Muscle of leg (tissue), 16 donors: Measurements from ENCODE around the gene ACRV1. TPM values are rescaled to one million over a fixed set of nuclear protein-coding genes. Genes with fewer than 3 reads are reported as not detected.
"Not testable (repeated sequence)": the region's sequence is repeated elsewhere in the genome, so short reads cannot be mapped to it uniquely, and the experiment has no call there.

ENCODE experiments used
- DNase-seq: peaks from one replicate; pipeline ENCODE4 v3.0.0; 2013
- H3K27ac ChIP-seq: one replicate; pipeline ENCODE4 v1.5.1; 2013; ENCODE audit warnings: mild to moderate bottlenecking, low read length, control low read depth
- H3K27me3 ChIP-seq: one replicate; pipeline ENCODE4 v1.6.1; 2013; ENCODE audit warnings: low read length; ENCODE audit not compliant: control insufficient read depth, insufficient read depth
- H3K36me3 ChIP-seq: one replicate; pipeline ENCODE4 v1.6.1; 2013; ENCODE audit warnings: low read length; ENCODE audit not compliant: control insufficient read depth, insufficient read depth
- H3K4me1 ChIP-seq: one replicate; pipeline ENCODE4 v1.6.1; 2013; ENCODE audit warnings: low read length; ENCODE audit not compliant: control insufficient read depth, insufficient read depth
- H3K4me3 ChIP-seq: one replicate; pipeline ENCODE4 v1.5.1; 2013; ENCODE audit warnings: low read length, control low read depth
- H3K9me3 ChIP-seq: replicated peaks from 2 replicates; pipeline ENCODE4 v1.6.1; 2013; ENCODE audit warnings: low read depth, low read length; ENCODE audit not compliant: control insufficient read depth
- WGBS: methylation state at CpG from one replicate; pipeline ENCODE4 v1.1.5; 2013; ENCODE audit warnings: missing lambda C conversion rate; ENCODE audit not compliant: insufficient coverage; 5-methylcytosine and 5-hydroxymethylcytosine counted together
- long read RNA-seq, 11 donors: transcript quantifications; one replicate each; lab custom pipeline, GENCODE V29; 2026
- polyA plus RNA-seq, 8 donors: library from polyadenylated mRNA; unstranded; fragments of 120-200 nt; gene quantifications; one replicate each; pipeline versions ENCODE4 v1.2.1 to v1.2.3, GENCODE V29; 2013; ENCODE audit warnings: inconsistent platforms in 1 of 8, low replicate concordance in 1 of 8; ENCODE audit not compliant: insufficient read length in 8 of 8, insufficient read depth in 1 of 8
- total RNA-seq: library from RNA; stranded (reverse); fragments of 120-200 nt; gene quantifications from one replicate; pipeline ENCODE4 v1.2.4, GENCODE V29; 2013

The ACRV1 gene
- not detected for total RNA-seq
- under 1 TPM; 0.26 to 0.78 (median 0.37) TPM for polyA plus RNA-seq
- long read RNA-seq, donor 1, result 0 reads
- long read RNA-seq, donor 2, result 0 reads
- long read RNA-seq, donor 3, result 0 reads
- long read RNA-seq, donor 4, result 0 reads
- long read RNA-seq, donor 5, result 0 reads
- long read RNA-seq, donor 6, result 0 reads
- long read RNA-seq, donor 7, result 0 reads
- long read RNA-seq, donor 8, result 0 reads
- long read RNA-seq, donor 9, result 0 reads
- long read RNA-seq, donor 10, partial matches to known transcripts, result 32 of 37 reads
- long read RNA-seq, donor 10, other reads (novel, unspliced or antisense), result 5 of 37 reads
- long read RNA-seq, donor 11, result 0 reads

DNA sequence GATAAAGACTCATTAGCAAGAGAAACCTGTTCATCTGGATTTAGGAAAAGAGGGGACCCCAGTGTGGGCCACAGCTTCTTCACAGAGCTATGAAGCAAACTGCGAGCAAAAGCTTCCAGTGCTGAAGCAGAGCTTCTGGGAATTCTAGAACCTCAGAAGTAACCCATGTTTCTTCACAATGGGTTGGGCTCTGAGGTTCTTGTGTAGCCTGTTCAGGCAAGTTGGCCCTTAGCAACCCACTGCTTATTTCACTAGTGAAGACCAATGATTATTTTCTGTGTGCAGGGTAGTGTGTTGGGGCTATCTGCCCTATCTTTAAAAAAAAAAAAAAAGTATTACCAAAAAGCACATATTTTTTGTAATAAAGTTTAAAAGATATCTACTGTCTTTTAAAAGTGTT, at the start of gene ACRV1:
Gene ACRV1, minus strand, starts transcription at position 101 of the 400 bp plus-strand sequence. Its CDS starts 67 bp downstream, at position 34.
- no peak within 1 kb of the TSS for H3K4me3 ChIP-seq
- no peaks in the 10 kb centered on the region for H3K4me1 ChIP-seq
- peaks cover 9% of the 10 kb centered on the region for H3K36me3 ChIP-seq
- WGBS, result 83% methylated on average over 1 of the region's 1 CpG
- DNase-seq, result no peak
- H3K27ac ChIP-seq, result no peak within 1 kb of the TSS
- H3K9me3 ChIP-seq, result no peaks in the 10 kb centered on the region
- no peaks in the 10 kb centered on the region for H3K27me3 ChIP-seq

DNA sequence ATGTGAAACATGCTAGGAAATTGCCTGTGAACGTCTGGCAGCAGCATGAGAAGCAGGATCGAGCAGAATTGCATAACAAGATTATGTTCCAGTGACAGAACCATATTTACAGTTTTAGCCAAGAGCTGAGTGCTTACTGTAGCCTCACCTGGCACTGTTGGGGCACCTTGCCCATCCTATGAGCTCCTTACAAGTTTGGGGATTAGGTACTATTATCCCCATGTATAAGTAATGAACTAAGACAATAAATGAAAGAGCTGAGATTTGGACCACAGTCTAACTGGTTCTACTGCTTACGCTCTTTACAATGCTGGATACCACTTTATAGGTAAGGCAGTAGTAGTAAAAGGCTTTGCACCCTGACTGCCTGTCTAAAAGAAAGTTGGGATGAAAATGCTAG, 48.3 kb upstream of the ACRV1 start:
- Histone ChIP-seq H3K4me1 (no peaks in the 10 kb centered on the region), H3K4me3 (no peak overlapping the region), H3K9me3 (no peaks in the 10 kb centered on the region), H3K36me3 (no peaks in the 10 kb centered on the region), H3K27me3 (no peaks in the 10 kb centered on the region), H3K27ac (no peak overlapping the region)
- no peak for DNase-seq
- WGBS, result 38% methylated on average over 2 of the region's 3 CpGs

- Histone ChIP-seq H3K4me1 (no peaks in the 10 kb centered on the region), H3K27ac (no peak overlapping the region), H3K36me3 (no peaks in the 10 kb centered on the region), H3K9me3 (no peaks in the 10 kb centered on the region), H3K4me3 (no peak overlapping the region), H3K27me3 (no peaks in the 10 kb centered on the region)
- no CpG with 5 or more reads among the region's 1 CpG for WGBS
- no peak for DNase-seq
These were observed 43.5 kb upstream of the ACRV1 start for GRCh38 chr11:125724125-125724524.

DNA sequence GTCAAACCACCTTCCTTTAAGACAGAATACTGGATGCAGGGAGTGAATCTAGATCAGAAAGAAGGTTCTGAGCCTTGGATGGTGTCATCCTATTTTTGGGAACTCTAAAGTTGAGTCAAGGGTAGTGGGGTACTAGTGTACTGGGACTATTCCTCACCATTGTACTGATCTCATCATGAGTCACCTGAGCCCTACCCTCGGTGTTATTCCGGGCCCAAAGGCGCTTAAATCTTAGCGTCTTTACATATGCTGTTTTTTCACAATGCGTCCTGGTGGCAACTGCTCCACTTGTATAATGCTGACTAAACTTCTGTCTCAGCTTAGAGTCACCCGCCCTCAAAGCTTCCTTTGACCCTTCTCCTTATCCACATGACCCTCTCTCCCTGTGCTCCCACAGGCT, 40.1 kb upstream of the ACRV1 start:
- no peak overlapping the region for H3K27ac ChIP-seq
- peaks cover 2% of the 10 kb centered on the region for H3K9me3 ChIP-seq
- no peaks in the 10 kb centered on the region for H3K36me3 ChIP-seq
- WGBS, result 85% methylated on average over 6 of the region's 6 CpGs
- H3K4me1 ChIP-seq, result no peaks in the 10 kb centered on the region
- no peaks in the 10 kb centered on the region for H3K27me3 ChIP-seq
- DNase-seq, result no peak
- no peak overlapping the region for H3K4me3 ChIP-seq

GRCh38 chr11:125704686-125705085, 24.0 kb upstream of the ACRV1 start:
- not testable (repeated sequence) for H3K9me3 ChIP-seq, H3K4me3 ChIP-seq, H3K27me3 ChIP-seq, H3K4me1 ChIP-seq, DNase-seq, H3K36me3 ChIP-seq, H3K27ac ChIP-seq
- 95% methylated on average over 11 of the region's 24 CpGs for WGBS

DNA sequence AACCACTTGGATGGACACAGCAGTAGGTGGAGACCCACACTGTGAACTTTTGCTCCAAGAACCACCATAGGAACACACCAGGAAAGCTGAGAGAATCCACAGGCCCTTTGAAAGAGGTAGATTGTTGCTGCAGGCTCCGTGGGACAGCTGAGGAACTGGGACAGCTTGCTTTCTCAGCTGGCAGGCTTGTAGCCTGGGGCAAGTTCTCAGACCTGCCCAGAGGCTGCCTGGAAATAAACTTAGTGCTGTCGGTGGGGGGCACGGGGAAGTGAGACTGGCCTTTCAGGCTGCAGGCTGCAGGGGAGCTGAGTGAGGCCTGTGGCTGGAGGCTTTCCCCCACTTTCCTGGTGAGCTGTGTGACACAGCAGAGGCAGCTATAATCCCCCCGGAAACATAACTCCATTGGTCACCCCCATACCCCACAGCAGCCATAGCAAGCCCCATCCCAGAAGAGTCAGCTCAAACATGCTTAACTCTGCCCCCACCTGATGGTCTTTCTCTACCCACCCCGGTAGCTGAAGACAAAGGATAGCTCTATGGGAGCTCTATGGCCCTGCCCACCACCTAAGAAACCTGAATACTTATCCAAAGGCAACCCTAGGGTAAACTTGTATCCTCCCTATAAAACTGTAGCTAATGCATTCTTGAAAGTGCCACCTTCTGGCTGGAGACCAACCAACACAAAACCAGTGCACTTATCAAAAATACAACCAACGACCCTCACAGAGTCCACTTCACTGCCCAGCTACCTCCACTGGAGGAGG, 21.4 kb upstream of the ACRV1 start:
- H3K27me3 ChIP-seq, result no peaks in the 10 kb centered on the region
- H3K36me3 ChIP-seq, result no peaks in the 10 kb centered on the region
- 45% methylated on average over 4 of the region's 6 CpGs for WGBS

GRCh38 chr11:125701018-125701610, 20.5 kb upstream of the ACRV1 start:
- no peaks in the 10 kb centered on the region for H3K4me1 ChIP-seq
- H3K9me3 ChIP-seq, result no peaks in the 10 kb centered on the region
- 70% methylated on average over 2 of the region's 6 CpGs for WGBS

More for the DNA sequence above, 21.4 kb upstream of the ACRV1 start:
- no peak overlapping the region for H3K27ac ChIP-seq
- H3K4me3 ChIP-seq, result no peak overlapping the region
- DNase-seq, result no peak
- no peaks in the 10 kb centered on the region for H3K4me1 ChIP-seq
- H3K9me3 ChIP-seq, result no peaks in the 10 kb centered on the region

GRCh38 chr11:125694951-125695350, 14.3 kb upstream of the ACRV1 start:
- no peaks in the 10 kb centered on the region for H3K36me3 ChIP-seq

More at GRCh38 chr11:125701018-125701610, 20.5 kb upstream of the ACRV1 start:
- H3K27ac ChIP-seq, result no peak overlapping the region
- no peak overlapping the region for H3K4me3 ChIP-seq
- H3K36me3 ChIP-seq, result no peaks in the 10 kb centered on the region
- no peak for DNase-seq
- H3K27me3 ChIP-seq, result no peaks in the 10 kb centered on the region

GRCh38 chr11:125692887-125693286, 12.2 kb upstream of the ACRV1 start:
- H3K27ac ChIP-seq, result no peak overlapping the region
- no peak overlapping the region for H3K4me3 ChIP-seq

More at GRCh38 chr11:125694951-125695350, 14.3 kb upstream of the ACRV1 start:
- DNase-seq, result no peak
- H3K9me3 ChIP-seq, result no peaks in the 10 kb centered on the region
- H3K4me1 ChIP-seq, result no peaks in the 10 kb centered on the region
- H3K27me3 ChIP-seq, result no peaks in the 10 kb centered on the region
- no CpG with 5 or more reads among the region's 2 CpGs for WGBS
- no peak overlapping the region for H3K4me3 ChIP-seq
- H3K27ac ChIP-seq, result no peak overlapping the region

GRCh38 chr11:125690006-125690405, 9.4 kb upstream of the ACRV1 start:
- no peaks in the 10 kb centered on the region for H3K27me3 ChIP-seq
- DNase-seq, result no peak
- no peaks in the 10 kb centered on the region for H3K36me3 ChIP-seq
- no peak overlapping the region for H3K4me3 ChIP-seq
- WGBS, result 100% methylated on average over 1 of the region's 2 CpGs
- no peak overlapping the region for H3K27ac ChIP-seq
- H3K9me3 ChIP-seq, result no peaks in the 10 kb centered on the region
- H3K4me1 ChIP-seq, result no peaks in the 10 kb centered on the region

More at GRCh38 chr11:125692887-125693286, 12.2 kb upstream of the ACRV1 start:
- no peaks in the 10 kb centered on the region for H3K36me3 ChIP-seq
- 75% methylated on average over 3 of the region's 5 CpGs for WGBS
- H3K27me3 ChIP-seq, result no peaks in the 10 kb centered on the region
- DNase-seq, result no peak
- no peaks in the 10 kb centered on the region for H3K9me3 ChIP-seq
- H3K4me1 ChIP-seq, result no peaks in the 10 kb centered on the region
